HL-60 (cell line): ENCODE results near the gene PEX6.

ENCODE experiments used
- DNase-seq, 2 experiments: peaks; one replicate each; pipeline ENCODE4 v3.0.0-alpha.2; 2010 to 2020; ENCODE audit warnings: low read depth in 1 of 2, low spot score in 1 of 2
- H3K27ac ChIP-seq: fragments of 250-450 bp; sonication (Bioruptor Pico); replicated peaks from 2 replicates; pipeline ENCODE4 v1.5.1; 2020; ENCODE audit warnings: mild to moderate bottlenecking, moderate library complexity
- H3K27me3 ChIP-seq: fragments of 250-450 bp; sonication (Bioruptor Pico); 2 replicates; pipeline ENCODE4 v1.5.1; 2021; ENCODE audit warnings: mild to moderate bottlenecking, moderate library complexity; ENCODE audit not compliant: insufficient read depth, poor library complexity, severe bottlenecking
- H3K4me3 ChIP-seq: replicated peaks from 2 replicates; pipeline ENCODE4 v1.5.1; 2011; ENCODE audit warnings: mild to moderate bottlenecking, control low read depth, low read length; ENCODE audit not compliant: insufficient read depth
- CTCF ChIP-seq: IDR thresholded peaks from one replicate; pipeline ENCODE4 v1.5.1; 2011; ENCODE audit warnings: low read length, control low read depth, inconsistent platforms; ENCODE audit not compliant: insufficient read depth
- GABPA ChIP-seq: IDR thresholded peaks from 2 replicates; pipeline ENCODE4 v1.6.1; 2012; ENCODE audit warnings: low read depth
- POLR2AphosphoS5 ChIP-seq: IDR thresholded peaks from 2 replicates; pipeline ENCODE4 v1.6.1; 2012; ENCODE audit warnings: low read depth
- REST ChIP-seq: IDR thresholded peaks from 2 replicates; pipeline ENCODE4 v1.6.1; 2012; ENCODE audit warnings: low read depth; ENCODE audit not compliant: insufficient replicate concordance
- SPI1 ChIP-seq: IDR thresholded peaks from 2 replicates; pipeline ENCODE4 v1.6.1; 2012; ENCODE audit warnings: low read depth, mild to moderate bottlenecking, borderline replicate concordance

PEX6 gene

GRCh38 chr6:42935322-42935721 lies 43.7 kb downstream of the PEX6 start:
- TF ChIP-seq SPI1 (peak; percentile 90), POLR2AphosphoS5 (peak; percentile 64), CTCF (no peak), GABPA (no peak)
- DNase-seq = peak; percentile 82 to 91
- no peak overlapping the region for H3K27ac ChIP-seq

GRCh38 chr6:42933205-42933604 lies 45.8 kb downstream of the PEX6 start:
- DNase-seq = peak; percentile 67 to 81
- H3K4me3 ChIP-seq = peak overlapping the region; percentile 21
- TF ChIP-seq POLR2AphosphoS5 = peak; percentile 32; the same call in 1 of the 2 replicates
- TF ChIP-seq CTCF = no peak
- 0 out of 2 replicates have a peak, but pooled peaks have one; percentile 27 for TF ChIP-seq GABPA
- TF ChIP-seq REST = no peak
- TF ChIP-seq SPI1 = peak; percentile 87; the same call in 1 of the 2 replicates
- H3K27ac ChIP-seq = peak overlapping the region; percentile 29; the same call in 1 of the 2 replicates
- no peaks in the 10 kb centered on the region for H3K27me3 ChIP-seq

More at GRCh38 chr6:42935322-42935721, 43.7 kb downstream of the PEX6 start:
- H3K27me3 ChIP-seq = no peaks in the 10 kb centered on the region
- H3K4me3 ChIP-seq = no peak overlapping the region

- peak overlapping the region; percentile 29 for H3K27ac ChIP-seq
- TF ChIP-seq CTCF (no peak), SPI1 (no peak), REST (no peak), GABPA (no peak), POLR2AphosphoS5 (no peak)
- no peaks in the 10 kb centered on the region for H3K27me3 ChIP-seq
- DNase-seq = no peak
- peak overlapping the region; percentile 21 for H3K4me3 ChIP-seq
Observed at GRCh38 chr6:42932412-42932811, 46.6 kb downstream of the PEX6 start.

- peak; percentile 68 to 91 for DNase-seq
- Histone ChIP-seq H3K27me3 (no peaks in the 10 kb centered on the region), H3K4me3 (peak overlapping the region; percentile 86), H3K27ac (peak overlapping the region; percentile 95)
- TF ChIP-seq CTCF (no peak), REST (no peak), GABPA (peak; percentile 32; the same call in 1 of the 2 replicates), POLR2AphosphoS5 (no peak), SPI1 (peak; percentile 94)
Observed at GRCh38 chr6:42929821-42930360, 49.1 kb downstream of the PEX6 start.
